Islet of Langerhans (tissue), 1 donor: ENCODE results near the gene PIK3CD.

ENCODE experiments used
- FAIRE-seq: peaks from one replicate; lab custom pipeline; 2011; peaks lifted over from hg19 to GRCh38; lab: Jason Lieb, UNC

PIK3CD gene

GRCh38 chr1:9719978-9720722, 68.6 kb downstream of the PIK3CD start:
- no peak for FAIRE-seq

DNA sequence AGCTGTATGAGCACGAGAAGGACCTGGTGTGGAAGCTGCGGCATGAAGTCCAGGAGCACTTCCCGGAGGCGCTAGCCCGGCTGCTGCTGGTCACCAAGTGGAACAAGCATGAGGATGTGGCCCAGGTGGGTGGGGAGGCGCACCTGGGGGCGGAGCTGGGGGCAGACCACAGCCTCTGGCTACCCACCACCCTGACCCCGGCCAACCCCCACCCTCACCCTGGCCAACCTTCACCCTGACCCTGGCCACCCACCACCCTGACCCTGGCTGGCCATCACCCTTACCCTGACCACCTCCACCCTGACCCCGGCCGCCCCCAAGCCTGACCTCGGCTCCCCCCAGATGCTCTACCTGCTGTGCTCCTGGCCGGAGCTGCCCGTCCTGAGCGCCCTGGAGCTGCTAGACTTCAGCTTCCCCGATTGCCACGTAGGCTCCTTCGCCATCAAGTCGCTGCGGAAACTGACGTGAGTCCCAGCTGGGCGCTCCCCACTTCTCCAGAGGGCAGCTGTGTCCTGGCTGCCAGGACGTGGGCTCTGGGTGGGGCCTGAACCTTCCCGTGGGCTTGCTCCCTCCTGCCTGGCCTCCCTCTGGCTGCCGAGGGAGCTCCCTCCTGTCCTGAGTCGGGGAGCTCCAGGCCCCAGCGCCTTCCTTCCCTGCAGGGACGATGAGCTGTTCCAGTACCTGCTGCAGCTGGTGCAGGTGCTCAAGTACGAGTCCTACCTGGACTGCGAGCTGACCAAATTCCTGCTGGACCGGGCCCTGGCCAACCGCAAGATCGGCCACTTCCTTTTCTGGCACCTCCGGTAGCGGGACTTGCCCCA, 69.5 kb downstream of the PIK3CD start:
- FAIRE-seq: no peak

GRCh38 chr1:9721606-9722377, 70.3 kb downstream of the PIK3CD start:
- no peak for FAIRE-seq

DNA sequence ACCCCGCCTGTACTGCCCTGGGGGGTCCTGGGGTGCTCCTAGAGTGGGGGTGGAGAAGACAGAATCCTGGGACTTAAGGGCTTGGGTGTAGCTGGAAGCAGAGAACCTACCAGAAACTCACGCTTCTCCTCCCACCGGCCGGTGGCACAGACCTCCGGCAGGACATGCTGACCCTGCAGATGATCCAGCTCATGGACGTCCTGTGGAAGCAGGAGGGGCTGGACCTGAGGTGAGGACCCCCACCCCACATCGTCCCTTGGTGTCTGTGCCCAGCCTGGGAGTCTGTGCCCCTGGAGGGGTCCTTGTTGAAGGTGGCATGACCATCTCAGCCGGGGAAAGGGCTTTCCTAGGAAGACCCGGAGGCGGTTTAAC, 70.8 kb downstream of the PIK3CD start:
- FAIRE-seq: no peak

GRCh38 chr1:9723068-9723805, 71.7 kb downstream of the PIK3CD start:
- no peak for FAIRE-seq

DNA sequence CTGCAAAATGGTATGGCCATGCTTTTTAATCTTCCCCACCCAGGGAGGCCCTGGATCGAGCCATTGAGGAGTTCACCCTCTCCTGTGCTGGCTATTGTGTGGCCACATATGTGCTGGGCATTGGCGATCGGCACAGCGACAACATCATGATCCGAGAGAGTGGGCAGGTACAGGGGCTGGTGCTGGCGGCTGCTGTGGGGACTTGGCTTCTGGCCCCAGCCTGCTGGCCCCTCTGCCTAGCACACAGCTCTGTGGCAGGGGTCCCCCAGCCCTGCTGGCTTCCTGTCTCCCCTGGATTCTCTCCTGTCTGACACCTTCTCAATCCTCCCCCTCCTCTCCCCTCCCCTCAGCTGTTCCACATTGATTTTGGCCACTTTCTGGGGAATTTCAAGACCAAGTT, 72.4 kb downstream of the PIK3CD start:
- no peak for FAIRE-seq

DNA sequence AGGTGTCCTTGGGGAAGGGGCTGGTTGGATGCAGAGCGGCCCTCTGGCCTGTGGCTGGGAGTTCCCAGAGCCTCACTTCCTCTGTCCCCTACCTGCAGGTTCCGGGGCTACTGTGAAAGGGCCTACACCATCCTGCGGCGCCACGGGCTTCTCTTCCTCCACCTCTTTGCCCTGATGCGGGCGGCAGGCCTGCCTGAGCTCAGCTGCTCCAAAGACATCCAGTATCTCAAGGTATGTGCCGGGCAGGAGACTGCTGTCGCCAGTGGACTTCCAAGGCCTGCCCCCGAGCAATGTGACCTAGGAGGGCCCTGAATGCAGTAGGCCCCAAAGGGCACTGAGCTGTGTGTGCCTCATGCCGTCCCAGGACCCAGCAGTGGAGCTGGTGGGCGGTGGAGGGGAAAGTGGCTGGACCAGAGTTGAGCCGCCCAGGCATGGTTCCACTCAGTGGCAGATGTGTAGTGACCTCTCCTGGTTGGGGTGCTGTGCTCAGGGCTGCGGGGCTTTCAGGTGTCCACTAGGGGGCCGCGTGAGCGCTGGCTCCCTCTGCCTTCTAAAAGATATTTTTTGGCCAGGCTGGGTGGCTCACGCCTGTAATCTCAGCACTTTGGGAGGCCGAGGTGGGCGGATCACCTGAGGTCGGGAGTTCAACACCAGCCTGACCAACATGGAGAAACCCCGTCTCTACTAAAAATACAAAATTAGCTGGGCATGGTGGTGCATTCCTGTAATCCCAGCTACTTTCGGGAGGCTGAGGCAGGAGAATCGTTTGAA, 73.4 kb downstream of the PIK3CD start:
- no peak for FAIRE-seq

GRCh38 chr1:9726406-9726805, 74.9 kb downstream of the PIK3CD start:
- FAIRE-seq: no peak

GRCh38 chr1:9726905-9727595, 75.5 kb downstream of the PIK3CD start:
- FAIRE-seq: no peak

DNA sequence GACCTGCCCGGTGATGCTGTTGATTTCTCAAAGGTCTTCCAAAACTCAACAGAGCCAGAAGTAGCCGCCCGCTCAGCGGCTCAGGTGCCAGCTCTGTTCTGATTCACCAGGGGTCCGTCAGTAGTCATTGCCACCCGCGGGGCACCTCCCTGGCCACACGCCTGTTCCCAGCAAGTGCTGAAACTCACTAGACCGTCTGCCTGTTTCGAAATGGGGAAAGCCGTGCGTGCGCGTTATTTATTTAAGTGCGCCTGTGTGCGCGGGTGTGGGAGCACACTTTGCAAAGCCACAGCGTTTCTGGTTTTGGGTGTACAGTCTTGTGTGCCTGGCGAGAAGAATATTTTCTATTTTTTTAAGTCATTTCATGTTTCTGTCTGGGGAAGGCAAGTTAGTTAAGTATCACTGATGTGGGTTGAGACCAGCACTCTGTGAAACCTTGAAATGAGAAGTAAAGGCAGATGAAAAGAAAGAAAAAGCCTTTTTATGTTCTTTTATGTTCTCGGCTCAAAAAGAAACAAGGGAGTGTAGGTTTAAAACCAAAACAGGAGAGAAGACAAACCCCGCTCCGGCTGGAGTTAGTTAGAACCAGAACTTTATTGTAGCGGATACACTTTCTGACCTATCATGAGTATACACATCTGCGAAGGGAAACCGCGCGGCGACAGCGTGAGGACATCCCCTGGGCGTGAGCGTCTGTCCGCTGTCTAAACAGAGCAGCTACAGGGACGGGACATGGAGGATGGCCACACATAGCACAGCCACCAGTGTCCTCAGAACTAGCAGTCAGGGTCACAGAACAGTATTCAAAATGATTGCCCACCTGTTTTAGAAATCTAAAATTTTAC, 77.1 kb downstream of the PIK3CD start:
- no peak for FAIRE-seq

DNA sequence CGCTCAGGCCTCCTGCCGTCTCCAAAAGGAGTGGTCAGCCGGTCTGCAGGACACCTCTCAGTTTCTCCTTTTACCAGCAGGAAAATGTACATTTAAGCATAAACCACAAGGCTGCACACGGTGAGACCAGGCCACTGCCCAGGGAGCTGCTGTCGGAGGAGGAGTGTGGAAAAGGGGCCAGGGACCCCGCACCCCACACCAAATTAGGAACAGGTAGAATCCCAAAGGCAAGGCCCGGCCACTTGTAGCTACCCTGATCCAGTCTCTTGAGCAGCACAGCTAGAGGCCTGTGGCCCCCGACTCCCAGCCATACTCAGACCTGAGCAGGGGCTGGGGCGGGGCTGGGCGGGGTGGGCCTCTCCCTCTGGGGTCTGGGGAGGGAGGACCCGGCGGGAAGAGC, 78.0 kb downstream of the PIK3CD start:
- no peak for FAIRE-seq

- FAIRE-seq: no peak
Observed at GRCh38 chr1:9730096-9730901, 78.8 kb downstream of the PIK3CD start.

- no peak for FAIRE-seq
Observed at GRCh38 chr1:9731051-9731537, 79.6 kb downstream of the PIK3CD start.

GRCh38 chr1:9731561-9731960, 80.0 kb downstream of the PIK3CD start:
- no peak for FAIRE-seq

GRCh38 chr1:9732123-9732971, 80.8 kb downstream of the PIK3CD start:
- no peak for FAIRE-seq

DNA sequence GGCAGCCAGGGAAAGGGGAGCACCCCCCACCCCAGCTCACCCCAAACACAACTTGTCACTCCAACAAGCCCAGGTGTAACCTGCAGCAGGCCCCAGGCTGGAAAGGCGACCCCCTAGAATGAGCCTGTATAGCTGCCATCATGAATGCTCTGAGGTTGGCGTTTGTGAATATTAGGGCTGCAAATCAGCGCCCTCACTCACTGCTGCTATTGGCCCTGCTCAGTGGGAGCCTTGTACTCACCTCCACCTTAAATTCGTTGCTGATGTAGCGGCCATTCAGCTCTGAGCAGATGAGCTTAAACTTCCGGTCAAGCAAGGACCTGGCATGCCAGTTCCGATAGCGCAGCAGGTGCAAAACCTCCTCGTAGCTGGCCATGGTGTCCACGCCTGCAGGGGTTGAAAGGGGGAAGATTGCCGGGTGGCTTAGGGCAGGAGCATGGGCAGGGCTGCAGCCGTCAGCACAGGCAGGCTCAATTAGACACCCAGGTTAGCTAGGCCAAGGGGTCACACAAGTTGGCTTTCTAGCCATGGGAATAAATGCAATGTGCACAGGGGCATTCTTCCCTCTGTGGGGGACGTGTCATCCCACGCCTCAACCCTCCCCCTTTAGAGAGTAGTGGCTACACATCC, 81.7 kb downstream of the PIK3CD start:
- no peak for FAIRE-seq

DNA sequence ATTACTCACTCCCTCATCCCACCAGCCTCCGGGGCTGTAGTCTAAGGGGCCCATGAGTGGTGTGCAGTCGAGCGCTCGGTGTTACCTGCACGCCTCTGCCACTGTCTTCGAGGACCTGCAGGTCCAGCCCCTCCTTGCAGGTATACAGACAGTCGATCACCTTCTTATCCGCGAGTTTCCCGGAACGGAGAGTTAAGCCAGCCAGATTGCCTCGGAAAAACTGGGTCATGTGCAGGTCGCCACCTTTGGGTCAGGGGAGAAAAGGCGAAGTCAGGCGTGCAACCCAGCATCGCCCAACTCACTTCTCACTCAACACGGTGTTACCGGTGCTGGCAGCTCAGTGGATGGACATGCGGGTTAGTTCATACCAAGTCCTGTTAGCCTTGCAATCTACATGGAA, 84.3 kb downstream of the PIK3CD start:
- FAIRE-seq: no peak
